ENCODE measurements around the gene SPRR2G.
"Not testable (repeated sequence)": the region's sequence is repeated elsewhere in the genome, so short reads cannot be mapped to it uniquely, and the experiment has no call there.

Gene SPRR2G

DNA sequence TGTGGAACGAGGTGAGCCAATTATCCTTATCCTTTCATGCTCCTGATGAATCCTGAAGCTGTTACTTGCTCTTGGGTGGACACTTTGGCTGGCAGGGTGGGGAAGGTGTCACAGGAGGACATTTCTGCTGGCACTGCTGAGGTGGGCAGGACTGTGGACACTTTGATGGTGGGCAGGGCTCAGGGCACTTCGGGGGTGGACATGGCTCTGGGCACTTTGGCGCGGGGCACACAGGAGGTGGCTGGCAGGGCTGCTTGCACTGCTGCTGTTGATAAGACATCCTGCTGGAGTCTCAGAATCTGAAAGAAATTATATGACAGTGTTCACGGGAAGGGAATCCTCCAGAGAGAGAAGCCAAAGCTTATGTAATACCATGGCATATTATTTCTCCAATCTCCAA lies 38.2 kb downstream of the SPRR2G start:
- not testable (repeated sequence) for DNase-seq

DNA sequence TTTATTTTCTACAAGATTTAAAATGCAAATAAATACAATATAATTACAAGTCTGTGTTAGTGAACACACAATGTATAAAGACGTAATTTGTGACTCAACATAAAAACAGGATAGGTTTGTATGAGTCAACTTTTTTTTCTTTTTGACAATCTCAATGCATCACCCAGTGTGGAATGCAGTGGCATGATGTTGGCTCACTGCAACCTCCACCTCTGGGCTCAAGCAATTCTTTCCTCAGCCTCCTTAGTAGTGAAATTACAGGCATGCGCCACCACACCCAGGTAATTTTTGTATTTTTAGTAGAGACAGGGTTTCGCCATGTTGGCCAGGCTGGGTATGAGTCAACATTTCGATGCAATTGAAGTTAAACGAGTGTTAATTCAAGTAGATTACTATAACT lies 50.4 kb downstream of the SPRR2G start:
- DNase-seq: no peak

All from NCI-H1048 (cell line).